ENCODE measurements around the gene COX19. TPM values are rescaled to one million over a fixed set of nuclear protein-coding genes. Genes with fewer than 3 reads are reported as not detected.

Gene COX19
- total and polyA plus RNA-seq, 2 experiments from 2014 or later, result 11.7 to 12.6 TPM

DNA sequence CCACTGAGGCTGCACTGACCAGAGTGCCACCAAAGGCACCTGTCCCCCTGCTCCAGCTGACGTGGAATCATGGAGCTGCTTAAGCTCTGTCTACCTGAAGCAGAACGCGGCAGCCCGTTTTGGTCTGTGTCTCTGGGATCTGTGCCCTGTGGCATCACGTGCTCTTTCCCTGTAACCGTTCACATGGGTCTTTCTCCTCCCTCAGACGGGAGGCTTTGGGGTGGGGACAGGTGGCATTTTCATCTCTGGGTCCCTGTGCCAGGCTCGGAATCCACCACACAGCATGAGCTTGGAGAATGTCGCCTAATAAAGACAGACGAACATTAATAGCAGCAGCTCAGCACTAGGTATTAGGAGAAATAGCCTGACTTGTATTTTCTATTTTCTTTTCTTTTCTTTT, 19.3 kb downstream of the COX19 start:
- Mint-ChIP-seq H3K36me3 (ENCODE audit: low read depth) (no peaks in the 10 kb centered on the region; the same call in 2 of the 3 replicates), H3K9me3 (no peaks in the 10 kb centered on the region), H3K27me3 (ENCODE audit: insufficient read depth, low read depth, poor library complexity) (peaks cover 23% of the 10 kb centered on the region), H3K4me3 (peak overlapping the region; percentile 36; the same call in 1 of the 3 replicates), H3K27ac (no peak overlapping the region), H3K4me1 (no peaks in the 10 kb centered on the region; the same call in 1 of the 3 replicates)
- Histone ChIP-seq H3F3A (replicated peaks; ENCODE audit: low read depth) (peaks cover 6% of the 10 kb centered on the region; the same call in 1 of the 2 replicates), H2AFZ (no peak overlapping the region), H3K27me3 (ENCODE audit: insufficient read depth) (peaks cover 24% of the 10 kb centered on the region), H3K4me2 (no peak overlapping the region), H3K4me3 (no peak overlapping the region), H3K27ac (ENCODE audit: low read depth) (no peak overlapping the region), H4K20me1 (replicated peaks; ENCODE audit: insufficient read depth) (no peaks in the 10 kb centered on the region), H3K9me2 (ENCODE audit: insufficient read depth) (no peaks in the 10 kb centered on the region), H3K36me3 (ENCODE audit: insufficient read depth) (no peaks in the 10 kb centered on the region), H3K4me1 (ENCODE audit: insufficient read depth) (no peaks in the 10 kb centered on the region), H3K79me2 (replicated peaks; ENCODE audit: insufficient read depth) (no peaks in the 10 kb centered on the region)
- ATAC-seq (no peak), DNase-seq (ENCODE audit: low spot score) (no peak)
- TF ChIP-seq, protein P1, sequence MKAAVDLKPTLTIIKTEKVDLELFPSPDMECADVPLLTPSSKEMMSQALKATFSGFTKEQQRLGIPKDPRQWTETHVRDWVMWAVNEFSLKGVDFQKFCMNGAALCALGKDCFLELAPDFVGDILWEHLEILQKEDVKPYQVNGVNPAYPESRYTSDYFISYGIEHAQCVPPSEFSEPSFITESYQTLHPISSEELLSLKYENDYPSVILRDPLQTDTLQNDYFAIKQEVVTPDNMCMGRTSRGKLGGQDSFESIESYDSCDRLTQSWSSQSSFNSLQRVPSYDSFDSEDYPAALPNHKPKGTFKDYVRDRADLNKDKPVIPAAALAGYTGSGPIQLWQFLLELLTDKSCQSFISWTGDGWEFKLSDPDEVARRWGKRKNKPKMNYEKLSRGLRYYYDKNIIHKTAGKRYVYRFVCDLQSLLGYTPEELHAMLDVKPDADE (IDR thresholded peaks at IDR 0.05), result no peak
- TF ChIP-seq JUNB (IDR thresholded peaks at IDR 0.05; ENCODE audit: unreplicated experiment) (no peak), ZNF114 (CRISPR knock-in tag; IDR thresholded peaks at IDR 0.05) (no peak), NANOG (IDR thresholded peaks at IDR 0.05; ENCODE audit: borderline replicate concordance) (no peak), POLR2AphosphoS5 (IDR thresholded peaks at IDR 0.05; ENCODE audit: low read depth) (no peak), STAT1 (IDR thresholded peaks at IDR 0.05; ENCODE audit: unreplicated experiment) (no peak), EZH2phosphoT487 (IDR thresholded peaks at IDR 0.05; ENCODE audit: unreplicated experiment) (no peak), EZH2 (IDR thresholded peaks at IDR 0.05; ENCODE audit: low read depth, unreplicated experiment) (no peak), CREB1 (CRISPR knock-in tag; IDR thresholded peaks at IDR 0.05; ENCODE audit: low read depth) (no peak), ZNF331 (CRISPR knock-in tag; IDR thresholded peaks at IDR 0.05; ENCODE audit: low read depth) (no peak)
- TF ChIP-seq, protein P2, sequence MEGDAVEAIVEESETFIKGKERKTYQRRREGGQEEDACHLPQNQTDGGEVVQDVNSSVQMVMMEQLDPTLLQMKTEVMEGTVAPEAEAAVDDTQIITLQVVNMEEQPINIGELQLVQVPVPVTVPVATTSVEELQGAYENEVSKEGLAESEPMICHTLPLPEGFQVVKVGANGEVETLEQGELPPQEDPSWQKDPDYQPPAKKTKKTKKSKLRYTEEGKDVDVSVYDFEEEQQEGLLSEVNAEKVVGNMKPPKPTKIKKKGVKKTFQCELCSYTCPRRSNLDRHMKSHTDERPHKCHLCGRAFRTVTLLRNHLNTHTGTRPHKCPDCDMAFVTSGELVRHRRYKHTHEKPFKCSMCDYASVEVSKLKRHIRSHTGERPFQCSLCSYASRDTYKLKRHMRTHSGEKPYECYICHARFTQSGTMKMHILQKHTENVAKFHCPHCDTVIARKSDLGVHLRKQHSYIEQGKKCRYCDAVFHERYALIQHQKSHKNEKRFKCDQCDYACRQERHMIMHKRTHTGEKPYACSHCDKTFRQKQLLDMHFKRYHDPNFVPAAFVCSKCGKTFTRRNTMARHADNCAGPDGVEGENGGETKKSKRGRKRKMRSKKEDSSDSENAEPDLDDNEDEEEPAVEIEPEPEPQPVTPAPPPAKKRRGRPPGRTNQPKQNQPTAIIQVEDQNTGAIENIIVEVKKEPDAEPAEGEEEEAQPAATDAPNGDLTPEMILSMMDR (conservative IDR thresholded peaks at IDR 0.05; ENCODE audit: low read depth in 2 of 2), result no peak
- TF ChIP-seq, protein P3, sequence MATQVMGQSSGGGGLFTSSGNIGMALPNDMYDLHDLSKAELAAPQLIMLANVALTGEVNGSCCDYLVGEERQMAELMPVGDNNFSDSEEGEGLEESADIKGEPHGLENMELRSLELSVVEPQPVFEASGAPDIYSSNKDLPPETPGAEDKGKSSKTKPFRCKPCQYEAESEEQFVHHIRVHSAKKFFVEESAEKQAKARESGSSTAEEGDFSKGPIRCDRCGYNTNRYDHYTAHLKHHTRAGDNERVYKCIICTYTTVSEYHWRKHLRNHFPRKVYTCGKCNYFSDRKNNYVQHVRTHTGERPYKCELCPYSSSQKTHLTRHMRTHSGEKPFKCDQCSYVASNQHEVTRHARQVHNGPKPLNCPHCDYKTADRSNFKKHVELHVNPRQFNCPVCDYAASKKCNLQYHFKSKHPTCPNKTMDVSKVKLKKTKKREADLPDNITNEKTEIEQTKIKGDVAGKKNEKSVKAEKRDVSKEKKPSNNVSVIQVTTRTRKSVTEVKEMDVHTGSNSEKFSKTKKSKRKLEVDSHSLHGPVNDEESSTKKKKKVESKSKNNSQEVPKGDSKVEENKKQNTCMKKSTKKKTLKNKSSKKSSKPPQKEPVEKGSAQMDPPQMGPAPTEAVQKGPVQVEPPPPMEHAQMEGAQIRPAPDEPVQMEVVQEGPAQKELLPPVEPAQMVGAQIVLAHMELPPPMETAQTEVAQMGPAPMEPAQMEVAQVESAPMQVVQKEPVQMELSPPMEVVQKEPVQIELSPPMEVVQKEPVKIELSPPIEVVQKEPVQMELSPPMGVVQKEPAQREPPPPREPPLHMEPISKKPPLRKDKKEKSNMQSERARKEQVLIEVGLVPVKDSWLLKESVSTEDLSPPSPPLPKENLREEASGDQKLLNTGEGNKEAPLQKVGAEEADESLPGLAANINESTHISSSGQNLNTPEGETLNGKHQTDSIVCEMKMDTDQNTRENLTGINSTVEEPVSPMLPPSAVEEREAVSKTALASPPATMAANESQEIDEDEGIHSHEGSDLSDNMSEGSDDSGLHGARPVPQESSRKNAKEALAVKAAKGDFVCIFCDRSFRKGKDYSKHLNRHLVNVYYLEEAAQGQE (IDR thresholded peaks at IDR 0.05; ENCODE audit: unreplicated experiment), result no peak
- TF ChIP-seq, protein P4, sequence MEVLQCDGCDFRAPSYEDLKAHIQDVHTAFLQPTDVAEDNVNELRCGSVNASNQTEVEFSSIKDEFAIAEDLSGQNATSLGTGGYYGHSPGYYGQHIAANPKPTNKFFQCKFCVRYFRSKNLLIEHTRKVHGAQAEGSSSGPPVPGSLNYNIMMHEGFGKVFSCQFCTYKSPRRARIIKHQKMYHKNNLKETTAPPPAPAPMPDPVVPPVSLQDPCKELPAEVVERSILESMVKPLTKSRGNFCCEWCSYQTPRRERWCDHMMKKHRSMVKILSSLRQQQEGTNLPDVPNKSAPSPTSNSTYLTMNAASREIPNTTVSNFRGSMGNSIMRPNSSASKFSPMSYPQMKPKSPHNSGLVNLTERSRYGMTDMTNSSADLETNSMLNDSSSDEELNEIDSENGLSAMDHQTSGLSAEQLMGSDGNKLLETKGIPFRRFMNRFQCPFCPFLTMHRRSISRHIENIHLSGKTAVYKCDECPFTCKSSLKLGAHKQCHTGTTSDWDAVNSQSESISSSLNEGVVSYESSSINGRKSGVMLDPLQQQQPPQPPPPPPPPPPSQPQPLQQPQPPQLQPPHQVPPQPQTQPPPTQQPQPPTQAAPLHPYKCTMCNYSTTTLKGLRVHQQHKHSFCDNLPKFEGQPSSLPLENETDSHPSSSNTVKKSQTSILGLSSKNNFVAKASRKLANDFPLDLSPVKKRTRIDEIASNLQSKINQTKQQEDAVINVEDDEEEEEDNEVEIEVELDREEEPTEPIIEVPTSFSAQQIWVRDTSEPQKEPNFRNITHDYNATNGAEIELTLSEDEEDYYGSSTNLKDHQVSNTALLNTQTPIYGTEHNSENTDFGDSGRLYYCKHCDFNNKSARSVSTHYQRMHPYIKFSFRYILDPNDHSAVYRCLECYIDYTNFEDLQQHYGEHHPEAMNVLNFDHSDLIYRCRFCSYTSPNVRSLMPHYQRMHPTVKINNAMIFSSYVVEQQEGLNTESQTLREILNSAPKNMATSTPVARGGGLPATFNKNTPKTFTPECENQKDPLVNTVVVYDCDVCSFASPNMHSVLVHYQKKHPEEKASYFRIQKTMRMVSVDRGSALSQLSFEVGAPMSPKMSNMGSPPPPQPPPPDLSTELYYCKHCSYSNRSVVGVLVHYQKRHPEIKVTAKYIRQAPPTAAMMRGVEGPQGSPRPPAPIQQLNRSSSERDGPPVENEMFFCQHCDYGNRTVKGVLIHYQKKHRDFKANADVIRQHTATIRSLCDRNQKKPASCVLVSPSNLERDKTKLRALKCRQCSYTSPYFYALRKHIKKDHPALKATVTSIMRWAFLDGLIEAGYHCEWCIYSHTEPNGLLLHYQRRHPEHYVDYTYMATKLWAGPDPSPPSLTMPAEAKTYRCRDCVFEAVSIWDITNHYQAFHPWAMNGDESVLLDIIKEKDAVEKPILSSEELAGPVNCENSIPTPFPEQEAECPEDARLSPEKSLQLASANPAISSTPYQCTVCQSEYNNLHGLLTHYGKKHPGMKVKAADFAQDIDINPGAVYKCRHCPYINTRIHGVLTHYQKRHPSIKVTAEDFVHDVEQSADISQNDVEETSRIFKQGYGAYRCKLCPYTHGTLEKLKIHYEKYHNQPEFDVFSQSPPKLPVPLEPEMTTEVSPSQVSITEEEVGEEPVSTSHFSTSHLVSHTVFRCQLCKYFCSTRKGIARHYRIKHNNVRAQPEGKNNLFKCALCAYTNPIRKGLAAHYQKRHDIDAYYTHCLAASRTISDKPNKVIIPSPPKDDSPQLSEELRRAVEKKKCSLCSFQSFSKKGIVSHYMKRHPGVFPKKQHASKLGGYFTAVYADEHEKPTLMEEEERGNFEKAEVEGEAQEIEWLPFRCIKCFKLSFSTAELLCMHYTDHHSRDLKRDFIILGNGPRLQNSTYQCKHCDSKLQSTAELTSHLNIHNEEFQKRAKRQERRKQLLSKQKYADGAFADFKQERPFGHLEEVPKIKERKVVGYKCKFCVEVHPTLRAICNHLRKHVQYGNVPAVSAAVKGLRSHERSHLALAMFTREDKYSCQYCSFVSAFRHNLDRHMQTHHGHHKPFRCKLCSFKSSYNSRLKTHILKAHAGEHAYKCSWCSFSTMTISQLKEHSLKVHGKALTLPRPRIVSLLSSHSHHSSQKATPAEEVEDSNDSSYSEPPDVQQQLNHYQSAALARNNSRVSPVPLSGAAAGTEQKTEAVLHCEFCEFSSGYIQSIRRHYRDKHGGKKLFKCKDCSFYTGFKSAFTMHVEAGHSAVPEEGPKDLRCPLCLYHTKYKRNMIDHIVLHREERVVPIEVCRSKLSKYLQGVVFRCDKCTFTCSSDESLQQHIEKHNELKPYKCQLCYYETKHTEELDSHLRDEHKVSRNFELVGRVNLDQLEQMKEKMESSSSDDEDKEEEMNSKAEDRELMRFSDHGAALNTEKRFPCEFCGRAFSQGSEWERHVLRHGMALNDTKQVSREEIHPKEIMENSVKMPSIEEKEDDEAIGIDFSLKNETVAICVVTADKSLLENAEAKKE (CRISPR knock-in tag; IDR thresholded peaks at IDR 0.05), result no peak
